ENCODE data around the gene PRTN3.

The PRTN3 gene

GRCh38 chr19:879711-880438 is 39.1 kb downstream of the PRTN3 start:
- TF ChIP-seq, protein P1, sequence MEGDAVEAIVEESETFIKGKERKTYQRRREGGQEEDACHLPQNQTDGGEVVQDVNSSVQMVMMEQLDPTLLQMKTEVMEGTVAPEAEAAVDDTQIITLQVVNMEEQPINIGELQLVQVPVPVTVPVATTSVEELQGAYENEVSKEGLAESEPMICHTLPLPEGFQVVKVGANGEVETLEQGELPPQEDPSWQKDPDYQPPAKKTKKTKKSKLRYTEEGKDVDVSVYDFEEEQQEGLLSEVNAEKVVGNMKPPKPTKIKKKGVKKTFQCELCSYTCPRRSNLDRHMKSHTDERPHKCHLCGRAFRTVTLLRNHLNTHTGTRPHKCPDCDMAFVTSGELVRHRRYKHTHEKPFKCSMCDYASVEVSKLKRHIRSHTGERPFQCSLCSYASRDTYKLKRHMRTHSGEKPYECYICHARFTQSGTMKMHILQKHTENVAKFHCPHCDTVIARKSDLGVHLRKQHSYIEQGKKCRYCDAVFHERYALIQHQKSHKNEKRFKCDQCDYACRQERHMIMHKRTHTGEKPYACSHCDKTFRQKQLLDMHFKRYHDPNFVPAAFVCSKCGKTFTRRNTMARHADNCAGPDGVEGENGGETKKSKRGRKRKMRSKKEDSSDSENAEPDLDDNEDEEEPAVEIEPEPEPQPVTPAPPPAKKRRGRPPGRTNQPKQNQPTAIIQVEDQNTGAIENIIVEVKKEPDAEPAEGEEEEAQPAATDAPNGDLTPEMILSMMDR (IDR thresholded peaks at IDR 0.05; ENCODE audit: borderline replicate concordance, control extremely low read depth, extremely low read depth, insufficient read depth, missing control alignments): no peak
- in situ Hi-C loops (cut with MboI; ENCODE audit: low sequenced_read_pairs, unreplicated experiment): no loop called here
- DNase-seq (ENCODE audit: low spot score): no peak

DNA sequence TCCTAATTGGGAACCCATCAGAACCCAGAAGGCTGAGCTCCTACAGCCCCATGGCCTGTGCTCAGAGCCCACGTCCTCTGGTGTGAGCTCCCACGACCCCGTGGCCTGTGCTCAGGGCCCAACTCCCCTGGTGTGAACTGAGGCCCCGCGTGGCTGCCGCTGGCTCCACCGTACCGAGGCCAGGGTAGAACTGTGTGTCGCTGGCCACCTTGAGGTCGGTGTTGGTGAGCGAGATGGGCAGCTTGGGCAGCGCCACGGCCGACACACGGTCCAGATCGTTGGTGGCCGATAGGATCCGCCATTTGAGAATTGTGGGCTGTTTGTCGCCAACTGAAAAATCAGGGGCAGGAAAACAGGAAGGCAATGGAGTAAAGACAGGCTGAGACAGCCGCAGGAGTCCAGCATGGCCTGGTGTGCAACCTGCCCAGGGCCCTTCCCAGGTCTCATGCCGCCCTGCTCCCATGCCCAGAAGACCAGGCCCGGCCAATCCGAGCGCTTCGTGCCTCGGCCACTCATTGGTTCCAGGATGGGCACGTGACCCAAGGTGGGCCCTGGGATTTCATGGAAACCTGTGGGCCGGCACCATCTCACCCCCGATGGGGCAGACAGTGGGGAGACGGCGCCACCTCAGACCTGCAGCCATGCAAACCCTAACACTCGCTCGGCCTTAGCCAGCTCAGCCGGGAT is 40.7 kb downstream of the PRTN3 start:
- in situ Hi-C loops (cut with MboI; ENCODE audit: low sequenced_read_pairs, unreplicated experiment): no loop called here
- TF ChIP-seq, protein P1 (IDR thresholded peaks at IDR 0.05; ENCODE audit: borderline replicate concordance, control extremely low read depth, extremely low read depth, insufficient read depth, missing control alignments): no peak
- no peak for DNase-seq (ENCODE audit: low spot score)

DNA sequence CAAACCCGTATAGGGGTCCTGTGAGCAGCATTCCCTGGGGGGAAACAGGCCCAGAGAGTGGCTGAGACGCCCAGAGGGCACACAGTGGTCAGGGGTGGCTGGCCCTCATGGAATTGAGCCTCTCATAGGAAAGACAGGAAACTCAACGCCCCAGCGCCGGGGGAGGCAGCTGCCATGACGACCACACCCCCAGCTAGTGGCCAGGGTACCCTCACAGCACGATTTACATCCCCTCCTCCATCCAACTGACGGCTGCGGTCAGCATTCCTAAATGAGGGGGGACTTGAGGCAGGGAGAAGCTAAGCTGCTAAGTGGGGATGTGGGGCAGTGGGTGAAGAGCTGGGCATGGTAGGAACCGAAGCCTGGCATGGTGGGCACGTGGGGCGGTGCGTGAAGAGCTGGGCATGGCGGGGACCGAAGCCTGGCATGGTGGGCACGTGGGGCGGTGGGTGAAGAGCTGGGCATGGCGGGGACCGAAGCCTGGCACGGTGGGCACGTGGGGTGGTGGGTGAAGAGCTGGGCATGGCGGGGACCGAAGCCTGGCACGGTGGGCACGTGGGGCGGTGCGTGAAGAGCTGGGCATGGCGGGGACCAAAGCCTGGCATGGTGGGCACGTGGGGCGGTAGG is 42.2 kb downstream of the PRTN3 start:
- no peak for DNase-seq (ENCODE audit: low spot score)
- in situ Hi-C loops (cut with MboI; ENCODE audit: low sequenced_read_pairs, unreplicated experiment): no loop called here
- TF ChIP-seq, protein P1 (IDR thresholded peaks at IDR 0.05; ENCODE audit: borderline replicate concordance, control extremely low read depth, extremely low read depth, insufficient read depth, missing control alignments): no peak

DNA sequence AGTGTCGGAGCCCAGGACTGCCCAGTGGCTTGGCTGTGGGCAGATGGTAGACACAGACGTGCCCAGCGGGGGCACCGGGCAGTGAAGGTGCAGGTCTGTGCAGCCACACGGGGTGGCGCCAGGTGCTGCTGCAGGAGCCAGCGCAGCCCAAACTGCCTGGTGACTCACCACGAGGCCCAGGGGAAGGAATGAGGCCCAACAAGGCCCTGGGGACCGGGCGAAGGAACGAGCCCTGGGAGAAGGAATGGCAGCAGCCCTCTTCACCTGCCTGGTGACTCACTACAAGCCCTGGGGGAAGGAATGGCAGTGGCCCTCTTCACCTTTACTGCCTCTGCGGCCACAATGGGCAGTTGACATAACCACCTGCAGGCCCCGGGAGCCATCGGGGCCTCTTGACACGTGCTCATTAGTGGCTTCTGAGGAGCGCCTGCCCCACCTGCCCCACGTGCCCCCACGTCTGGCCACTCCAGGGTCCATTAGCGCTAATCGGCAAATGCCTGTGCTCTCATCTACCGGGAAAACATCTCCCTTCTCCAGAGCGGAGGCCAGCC is 42.9 kb downstream of the PRTN3 start:
- in situ Hi-C loops (cut with MboI; ENCODE audit: low sequenced_read_pairs, unreplicated experiment): no loop called here
- no peak for DNase-seq (ENCODE audit: low spot score)
- TF ChIP-seq, protein P1 (IDR thresholded peaks at IDR 0.05; ENCODE audit: borderline replicate concordance, control extremely low read depth, extremely low read depth, insufficient read depth, missing control alignments): no peak

- in situ Hi-C loops (cut with MboI; ENCODE audit: low sequenced_read_pairs, unreplicated experiment): no loop called here
- TF ChIP-seq, protein P1 (IDR thresholded peaks at IDR 0.05; ENCODE audit: borderline replicate concordance, control extremely low read depth, extremely low read depth, insufficient read depth, missing control alignments): no peak
- DNase-seq (ENCODE audit: low spot score): no peak
These were observed 43.8 kb downstream of the PRTN3 start for GRCh38 chr19:884420-885211.

Data from GM13976 (cell line).